ENCODE measurements around the gene PRKCB.

GRCh38 chr16:24174504-24174903, 338.7 kb downstream of the PRKCB start:
- TF ChIP-seq, protein P1, sequence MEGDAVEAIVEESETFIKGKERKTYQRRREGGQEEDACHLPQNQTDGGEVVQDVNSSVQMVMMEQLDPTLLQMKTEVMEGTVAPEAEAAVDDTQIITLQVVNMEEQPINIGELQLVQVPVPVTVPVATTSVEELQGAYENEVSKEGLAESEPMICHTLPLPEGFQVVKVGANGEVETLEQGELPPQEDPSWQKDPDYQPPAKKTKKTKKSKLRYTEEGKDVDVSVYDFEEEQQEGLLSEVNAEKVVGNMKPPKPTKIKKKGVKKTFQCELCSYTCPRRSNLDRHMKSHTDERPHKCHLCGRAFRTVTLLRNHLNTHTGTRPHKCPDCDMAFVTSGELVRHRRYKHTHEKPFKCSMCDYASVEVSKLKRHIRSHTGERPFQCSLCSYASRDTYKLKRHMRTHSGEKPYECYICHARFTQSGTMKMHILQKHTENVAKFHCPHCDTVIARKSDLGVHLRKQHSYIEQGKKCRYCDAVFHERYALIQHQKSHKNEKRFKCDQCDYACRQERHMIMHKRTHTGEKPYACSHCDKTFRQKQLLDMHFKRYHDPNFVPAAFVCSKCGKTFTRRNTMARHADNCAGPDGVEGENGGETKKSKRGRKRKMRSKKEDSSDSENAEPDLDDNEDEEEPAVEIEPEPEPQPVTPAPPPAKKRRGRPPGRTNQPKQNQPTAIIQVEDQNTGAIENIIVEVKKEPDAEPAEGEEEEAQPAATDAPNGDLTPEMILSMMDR (IDR thresholded peaks at IDR 0.05), result no peak
- TF ChIP-seq POLR2A (IDR thresholded peaks at IDR 0.05), result no peak
